ENCODE measurements around the gene IL2RA. TPM values are rescaled to one million over a fixed set of nuclear protein-coding genes. Genes with fewer than 3 reads are reported as not detected.

IL2RA gene
- total RNA-seq, 4 donors from 2014 or later = 0.42 to 2.2 (median 0.60) TPM; not detected in 1

- H3K27me3 ChIP-seq = peaks cover 0 to 4% of the 10 kb centered on the region in 2 donors
- TF ChIP-seq EP300 (IDR thresholded peaks at IDR 0.05) (no peak), POLR2A (IDR thresholded peaks at IDR 0.05) (no peak), CTCF (IDR thresholded peaks at IDR 0.05) (no peak)
- no peaks in the 10 kb centered on the region for H3K36me3 ChIP-seq
- DNase-seq (ENCODE audit: low spot score in 2 of 2) = no peak
- H3K9me3 ChIP-seq = no peaks in the 10 kb centered on the region
- H3K27ac ChIP-seq = no peak overlapping the region
- H3K4me3 ChIP-seq = no peak overlapping the region
- H3K4me1 ChIP-seq = peaks cover 0 to 12% (median 0%) of the 10 kb centered on the region in 4 donors
- WGBS, 2 donors = 90 to 96% methylated on average over 2 of the region's 2 CpGs
These were observed 24.0 kb downstream of the IL2RA start for GRCh38 chr10:6038071-6038631.

- WGBS, 2 donors = 87 to 89% methylated on average over 8 of the region's 8 CpGs
- H3K9me3 ChIP-seq = no peaks in the 10 kb centered on the region
- peaks cover 0 to 12% (median 0%) of the 10 kb centered on the region in 4 donors for H3K4me1 ChIP-seq
- no peaks in the 10 kb centered on the region for H3K27me3 ChIP-seq
- H3K4me3 ChIP-seq = no peak overlapping the region
- no peak for TF ChIP-seq EP300 (IDR thresholded peaks at IDR 0.05)
- DNase-seq (ENCODE audit: low spot score in 2 of 2) = no peak
- H3K27ac ChIP-seq = no peak overlapping the region
- H3K36me3 ChIP-seq = no peaks in the 10 kb centered on the region
These were observed 24.7 kb downstream of the IL2RA start for GRCh38 chr10:6037422-6037821.

- no peak overlapping the region for H3K27ac ChIP-seq
- H3K36me3 ChIP-seq = no peaks in the 10 kb centered on the region
- no peak for TF ChIP-seq POLR2A (IDR thresholded peaks at IDR 0.05)
- no peak for TF ChIP-seq CTCF (IDR thresholded peaks at IDR 0.05)
- TF ChIP-seq EP300 (IDR thresholded peaks at IDR 0.05) = no peak
- H3K27me3 ChIP-seq = no peaks in the 10 kb centered on the region
- WGBS, 2 donors = 77 to 86% methylated on average over 11 of the region's 11 CpGs
- H3K4me3 ChIP-seq = no peak overlapping the region
- H3K4me1 ChIP-seq = peaks cover 0 to 12% (median 0%) of the 10 kb centered on the region in 4 donors
- DNase-seq (ENCODE audit: low spot score in 2 of 2) = no peak
- no peaks in the 10 kb centered on the region for H3K9me3 ChIP-seq
These were observed 25.3 kb downstream of the IL2RA start for GRCh38 chr10:6036861-6037321.

- TF ChIP-seq CTCF (IDR thresholded peaks at IDR 0.05) = no peak
- no peak for DNase-seq (ENCODE audit: low spot score in 2 of 2)
- H3K4me3 ChIP-seq = no peak overlapping the region
- H3K4me1 ChIP-seq = peaks cover 0 to 12% (median 0%) of the 10 kb centered on the region in 4 donors
- no peak overlapping the region for H3K27ac ChIP-seq
- H3K27me3 ChIP-seq = no peaks in the 10 kb centered on the region
- H3K36me3 ChIP-seq = no peaks in the 10 kb centered on the region
- peaks cover 0 to under 1% (median 0%) of the 10 kb centered on the region in 4 donors for H3K9me3 ChIP-seq
- 77 to 79% methylated on average over 13 of the region's 13 CpGs for WGBS, 2 donors
These were observed 26.1 kb downstream of the IL2RA start for GRCh38 chr10:6035931-6036575.

- whole genome bisulfite sequencing, 2 donors = 90 to 91% methylated on average over 12 to 13 of the region's 13 CpGs
- H3K27ac ChIP-seq = no peak overlapping the region
- DNase-seq (ENCODE audit: low spot score in 2 of 2) = no peak
These were observed 26.9 kb downstream of the IL2RA start for GRCh38 chr10:6035101-6035834.

More at GRCh38 chr10:6035101-6035834, 26.9 kb downstream of the IL2RA start:
- TF ChIP-seq CTCF (IDR thresholded peaks at IDR 0.05) (no peak), POLR2A (IDR thresholded peaks at IDR 0.05) (no peak), EP300 (IDR thresholded peaks at IDR 0.05) (no peak)
- Histone ChIP-seq H3K4me3 (no peak overlapping the region), H3K27me3 (no peaks in the 10 kb centered on the region), H3K4me1 (peaks cover 0 to 12% (median 0%) of the 10 kb centered on the region in 4 donors), H3K36me3 (no peaks in the 10 kb centered on the region), H3K9me3 (peaks cover 0 to 8% (median 0%) of the 10 kb centered on the region in 4 donors)
